Measurements from ENCODE around the gene SLF2. TPM values are rescaled to one million over a fixed set of nuclear protein-coding genes. Genes with fewer than 3 reads are reported as not detected.
A peak's percentile ranks its signal among the peaks of the same experiment; 100 is the strongest.

SLF2 gene
- total RNA-seq, 3 donors from 2014 or later (not counting 1 experiment from before 2014, with no cell fraction given) = 24.2 to 35.4 (median 30.9) TPM

DNA sequence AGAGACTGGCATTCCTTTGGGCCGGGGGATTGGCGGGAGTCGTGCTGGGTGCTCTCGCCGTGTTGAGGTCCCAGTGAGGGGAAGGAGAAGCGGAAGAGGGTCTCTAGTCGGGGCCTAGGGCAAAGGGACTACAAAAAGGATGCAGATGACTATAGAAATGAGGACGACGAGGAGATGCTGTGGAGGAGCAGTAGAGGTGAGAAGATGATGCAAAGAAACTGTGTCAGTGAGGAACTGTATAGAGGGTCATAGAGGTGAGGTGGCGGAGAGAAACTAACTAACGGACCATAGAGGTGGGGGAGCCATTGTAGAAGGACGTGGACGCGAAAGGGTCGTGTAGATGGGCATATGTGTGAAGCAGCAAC, 74.9 kb downstream of the SLF2 start:
- H3K36me3 Mint-ChIP-seq = peaks cover 9% of the 10 kb centered on the region
- WGBS (ENCODE audit: insufficient coverage) = 3% methylated on average over 15 of the region's 15 CpGs
- H3K27ac Mint-ChIP-seq = peak overlapping the region; percentile 76 to 91
- intact Hi-C loops (cut with micrococcal nuclease) = loop anchor here (1.0 kb wide), 1 partner anchor 11 kb away; no protein-coding TSS in a partner anchor
- no peaks in the 10 kb centered on the region for H3K27me3 Mint-ChIP-seq (ENCODE audit: low read depth in 2 of 2)
- Histone ChIP-seq H3K4me3 (ENCODE audit: low read length) (peak overlapping the region; percentile 78), H3K27me3 (ENCODE audit: control insufficient read depth, insufficient read depth, low read length) (no peaks in the 10 kb centered on the region), H3K27ac (ENCODE audit: low read length) (peak overlapping the region; percentile 6), H3K4me1 (ENCODE audit: control insufficient read depth, insufficient read depth, low read length) (peaks cover 23% of the 10 kb centered on the region), H3K36me3 (ENCODE audit: control insufficient read depth, insufficient read depth, low read length) (peaks cover 19% of the 10 kb centered on the region), H3K9me3 (ENCODE audit: control insufficient read depth, insufficient read depth, low read length) (no peaks in the 10 kb centered on the region)
- no peak for TF ChIP-seq CTCF (IDR thresholded peaks at IDR 0.05)
- peaks cover 10 to 26% of the 10 kb centered on the region in 2 donors for H3K4me1 Mint-ChIP-seq
- peak overlapping the region; percentile 89 for H3K4me3 Mint-ChIP-seq
- peak in 1 of 3 donors; percentile 6 for ATAC-seq
- peaks cover 0 to 3% of the 10 kb centered on the region in 2 donors for H3K9me3 Mint-ChIP-seq
- no peak for DNase-seq

DNA sequence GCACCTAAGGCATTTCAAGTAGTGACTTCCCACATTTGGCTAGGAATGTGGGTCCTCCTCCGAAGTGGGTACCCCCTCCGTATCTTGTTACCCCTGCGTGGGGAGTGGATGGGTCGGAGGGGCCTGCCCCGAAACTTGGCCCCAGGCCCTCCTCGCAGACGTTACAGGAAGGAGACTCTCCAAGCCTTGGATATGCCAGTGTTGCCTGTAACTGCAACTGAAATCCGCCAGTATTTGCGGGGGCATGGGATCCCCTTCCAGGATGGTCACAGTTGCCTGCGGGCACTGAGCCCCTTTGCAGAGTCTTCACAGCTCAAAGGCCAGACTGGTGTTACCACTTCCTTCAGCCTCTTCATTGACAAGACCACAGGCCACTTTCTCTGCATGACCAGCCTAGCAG, 75.4 kb downstream of the SLF2 start:
- DNase-seq (no peak), ATAC-seq (no peak)
- H3K27ac Mint-ChIP-seq = peak overlapping the region; percentile 76 to 91
- Histone ChIP-seq H3K9me3 (ENCODE audit: control insufficient read depth, insufficient read depth, low read length) (no peaks in the 10 kb centered on the region), H3K36me3 (ENCODE audit: control insufficient read depth, insufficient read depth, low read length) (peaks cover 19% of the 10 kb centered on the region), H3K27me3 (ENCODE audit: control insufficient read depth, insufficient read depth, low read length) (no peaks in the 10 kb centered on the region), H3K27ac (ENCODE audit: low read length) (no peak overlapping the region), H3K4me1 (ENCODE audit: control insufficient read depth, insufficient read depth, low read length) (peaks cover 23% of the 10 kb centered on the region), H3K4me3 (ENCODE audit: low read length) (peak overlapping the region; percentile 78)
- H3K27me3 Mint-ChIP-seq (ENCODE audit: low read depth in 2 of 2) = no peaks in the 10 kb centered on the region
- peak overlapping the region; percentile 89 for H3K4me3 Mint-ChIP-seq
- H3K4me1 Mint-ChIP-seq = peaks cover 10 to 26% of the 10 kb centered on the region in 2 donors
- H3K36me3 Mint-ChIP-seq = peaks cover 9% of the 10 kb centered on the region
- 76% methylated on average over 10 of the region's 10 CpGs for WGBS (ENCODE audit: insufficient coverage)
- TF ChIP-seq CTCF (IDR thresholded peaks at IDR 0.05) = no peak
- intact Hi-C loops (cut with micrococcal nuclease) = no loop called here
- H3K9me3 Mint-ChIP-seq = peaks cover 0 to 3% of the 10 kb centered on the region in 2 donors

GRCh38 chr10:100989088-100989487, 76.3 kb downstream of the SLF2 start:
- Mint-ChIP-seq H3K27me3 (ENCODE audit: low read depth in 2 of 2) (no peaks in the 10 kb centered on the region), H3K4me1 (peaks cover 10 to 25% of the 10 kb centered on the region in 2 donors), H3K9me3 (peaks cover 0 to 3% of the 10 kb centered on the region in 2 donors), H3K36me3 (peaks cover 9% of the 10 kb centered on the region), H3K27ac (no peak overlapping the region), H3K4me3 (no peak overlapping the region)
- Histone ChIP-seq H3K4me1 (ENCODE audit: control insufficient read depth, insufficient read depth, low read length) (peaks cover 23% of the 10 kb centered on the region), H3K27ac (ENCODE audit: low read length) (no peak overlapping the region), H3K4me3 (ENCODE audit: low read length) (no peak overlapping the region), H3K9me3 (ENCODE audit: control insufficient read depth, insufficient read depth, low read length) (no peaks in the 10 kb centered on the region), H3K36me3 (ENCODE audit: control insufficient read depth, insufficient read depth, low read length) (peaks cover 18% of the 10 kb centered on the region), H3K27me3 (ENCODE audit: control insufficient read depth, insufficient read depth, low read length) (no peaks in the 10 kb centered on the region)
- ATAC-seq (no peak), DNase-seq (no peak)
- TF ChIP-seq CTCF (IDR thresholded peaks at IDR 0.05) = no peak
- 96% methylated on average over 21 of the region's 21 CpGs for WGBS (ENCODE audit: insufficient coverage)
- intact Hi-C loops (cut with micrococcal nuclease) = no loop called here
